Measurements from ENCODE around the gene CDKN2AIP. TPM values are rescaled to one million over a fixed set of nuclear protein-coding genes. Genes with fewer than 3 reads are reported as not detected.
"Not testable (repeated sequence)": the region's sequence is repeated elsewhere in the genome, so short reads cannot be mapped to it uniquely, and the experiment has no call there.

CDKN2AIP gene
- total and polyA plus RNA-seq, 2 of the 4 experiments (the other 2 are of a cell fraction) = 11.0 to 16.8 TPM

DNA sequence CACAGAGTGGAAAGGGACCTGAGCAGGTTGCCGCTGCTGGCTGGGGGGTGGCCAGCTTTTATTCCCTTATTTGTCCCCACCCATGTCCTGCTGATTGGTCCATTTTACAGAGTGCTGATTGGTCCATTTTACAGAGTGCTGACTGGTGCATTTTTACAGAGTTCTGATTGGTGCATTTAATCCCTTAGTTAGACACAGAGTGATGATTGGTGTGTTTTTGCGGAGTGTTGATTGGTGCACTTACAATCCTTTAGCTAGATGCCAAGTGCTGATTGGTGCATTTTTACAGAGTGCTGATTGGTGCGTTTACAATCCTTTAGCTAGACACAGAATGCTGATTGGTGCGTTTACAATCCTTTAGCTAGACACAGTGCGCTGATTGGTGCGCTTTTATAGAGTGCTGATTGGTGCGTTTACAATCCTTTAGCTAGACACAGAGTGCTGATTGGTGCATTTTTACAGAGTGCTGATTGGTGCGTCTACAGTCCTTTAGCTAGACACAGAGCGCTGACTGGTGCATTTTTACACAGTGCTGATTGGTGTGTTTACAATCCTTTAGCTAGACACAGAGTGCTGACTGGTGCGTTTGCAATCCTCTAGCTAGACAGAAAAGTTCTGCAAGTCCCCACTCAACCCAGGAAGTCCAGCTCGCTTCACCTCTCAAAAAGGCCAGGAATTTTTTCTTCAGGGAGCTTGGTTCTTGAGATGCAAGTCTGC, 19.6 kb downstream of the CDKN2AIP start:
- H2BK5ac ChIP-seq (ENCODE audit: low read depth, low read length, poor library complexity, severe bottlenecking); H2BK20ac ChIP-seq (ENCODE audit: low read depth, low read length); H3K14ac ChIP-seq (replicated peaks; ENCODE audit: low read depth, low read length); POLR2A ChIA-PET (ENCODE audit: unreplicated experiment); H2BK15ac ChIP-seq (ENCODE audit: low read depth, low read length); H3K9me3 ChIP-seq (ENCODE audit: control insufficient read depth, insufficient read depth, low read length); H3K4ac ChIP-seq (ENCODE audit: low read depth, low read length); ATAC-seq (ENCODE audit: low read depth); H2AK5ac ChIP-seq (ENCODE audit: low read depth, low read length); H3K9ac ChIP-seq (ENCODE audit: low read depth, low read length); BruUV-seq (replicated peaks); H4K5ac ChIP-seq (ENCODE audit: low read depth, low read length); H2BK120ac ChIP-seq (ENCODE audit: low read depth, low read length); H3K27me3 ChIP-seq (ENCODE audit: control insufficient read depth, insufficient read depth, low read length); H4K20me1 ChIP-seq (ENCODE audit: insufficient read depth, low read length); CTCF ChIA-PET; H3K4me3 ChIP-seq (ENCODE audit: insufficient read depth, low read depth, low read length); H3K27ac ChIP-seq (ENCODE audit: insufficient read depth, low read length); H2AK9ac ChIP-seq (replicated peaks; ENCODE audit: low read depth, low read length, poor library complexity); DNase-seq; H3K4me2 ChIP-seq (ENCODE audit: low read depth, low read length); H4K91ac ChIP-seq (ENCODE audit: insufficient read depth, low read depth, low read length); H3K4me1 ChIP-seq (ENCODE audit: control insufficient read depth, insufficient read depth, low read length); intact Hi-C loops (cut with micrococcal nuclease); H2AFZ ChIP-seq (replicated peaks; ENCODE audit: low read length, poor library complexity); H3K79me1 ChIP-seq (ENCODE audit: low read depth in 1 of 2, low read length in 2 of 2); dilution Hi-C loops (cut with HindIII; ENCODE audit: low sequenced_read_pairs, unreplicated experiment); in situ Hi-C loops (cut with MboI; ENCODE audit: low sequenced_read_pairs); H3K56ac ChIP-seq (ENCODE audit: extremely low read depth, insufficient read depth, low read length); H3K23ac ChIP-seq (ENCODE audit: low read depth, low read length); H3K9me1 ChIP-seq (ENCODE audit: insufficient read depth, low read length); H4K8ac ChIP-seq (ENCODE audit: low read depth in 2 of 2, low read length in 2 of 2); H3K36me3 ChIP-seq (ENCODE audit: control insufficient read depth, insufficient read depth, low read length); H3K18ac ChIP-seq (ENCODE audit: low read depth, low read length): not testable (repeated sequence)
- WGBS, 2 experiments (ENCODE audit: extremely low coverage in 2 of 2, insufficient read length in 1 of 2) = 70% methylated on average over 4 of the region's 11 CpGs; no CpG with 5 or more reads in 1 of the 2 experiments
- peak; percentile 63 for TF ChIP-seq MAFK (IDR thresholded peaks at IDR 0.05; ENCODE audit: low read depth, low read length)

DNA sequence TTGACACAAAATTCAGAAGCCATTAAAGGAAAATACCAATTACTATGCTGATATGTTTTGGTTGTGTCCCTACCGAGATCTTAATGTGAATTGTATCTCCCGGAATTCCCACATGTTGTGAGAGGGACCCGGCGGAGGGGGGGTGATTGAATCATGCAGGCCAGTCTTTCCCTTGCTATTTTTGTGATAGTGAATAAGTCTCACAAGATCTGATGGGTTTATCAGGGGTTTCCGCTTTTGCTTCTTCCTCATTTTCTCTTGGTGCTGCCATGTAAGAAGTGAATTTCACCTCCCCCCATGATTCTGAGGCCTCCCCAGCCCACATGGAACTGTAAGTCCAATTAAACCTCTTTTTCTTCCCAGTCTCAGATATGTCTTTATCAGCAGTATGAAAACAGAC, 21.4 kb downstream of the CDKN2AIP start:
- H4K91ac ChIP-seq (ENCODE audit: insufficient read depth, low read depth, low read length); H2AK5ac ChIP-seq (ENCODE audit: low read depth, low read length); H2AFZ ChIP-seq (replicated peaks; ENCODE audit: low read length, poor library complexity); H3K9me3 ChIP-seq (ENCODE audit: control insufficient read depth, insufficient read depth, low read length); dilution Hi-C loops (cut with HindIII; ENCODE audit: low sequenced_read_pairs, unreplicated experiment); H3K9me1 ChIP-seq (ENCODE audit: insufficient read depth, low read length); POLR2A ChIA-PET (ENCODE audit: unreplicated experiment); H3K9ac ChIP-seq (ENCODE audit: low read depth, low read length); CTCF ChIA-PET; H3K4me3 ChIP-seq (ENCODE audit: insufficient read depth, low read depth, low read length); intact Hi-C loops (cut with micrococcal nuclease); H2AK9ac ChIP-seq (replicated peaks; ENCODE audit: low read depth, low read length, poor library complexity); H2BK5ac ChIP-seq (ENCODE audit: low read depth, low read length, poor library complexity, severe bottlenecking); H3K4me1 ChIP-seq (ENCODE audit: control insufficient read depth, insufficient read depth, low read length); H2BK15ac ChIP-seq (ENCODE audit: low read depth, low read length); H3K23ac ChIP-seq (ENCODE audit: low read depth, low read length); H3K18ac ChIP-seq (ENCODE audit: low read depth, low read length); H4K5ac ChIP-seq (ENCODE audit: low read depth, low read length); DNase-seq; H3K27me3 ChIP-seq (ENCODE audit: control insufficient read depth, insufficient read depth, low read length); H3K56ac ChIP-seq (ENCODE audit: extremely low read depth, insufficient read depth, low read length); H3K79me1 ChIP-seq (ENCODE audit: low read depth in 1 of 2, low read length in 2 of 2); H3K4me2 ChIP-seq (ENCODE audit: low read depth, low read length); in situ Hi-C loops (cut with MboI; ENCODE audit: low sequenced_read_pairs); ATAC-seq (ENCODE audit: low read depth); H4K20me1 ChIP-seq (ENCODE audit: insufficient read depth, low read length); H3K14ac ChIP-seq (replicated peaks; ENCODE audit: low read depth, low read length); H4K8ac ChIP-seq (ENCODE audit: low read depth in 2 of 2, low read length in 2 of 2); BruUV-seq (replicated peaks); H3K4ac ChIP-seq (ENCODE audit: low read depth, low read length); H2BK20ac ChIP-seq (ENCODE audit: low read depth, low read length); H3K36me3 ChIP-seq (ENCODE audit: control insufficient read depth, insufficient read depth, low read length); H3K27ac ChIP-seq (ENCODE audit: insufficient read depth, low read length): not testable (repeated sequence)
- H2BK120ac ChIP-seq (ENCODE audit: low read depth, low read length) = 0 out of 2 replicates have a peak overlapping the region, but pooled peaks have one; percentile 31
- WGBS, 2 experiments (ENCODE audit: extremely low coverage in 2 of 2, insufficient read length in 1 of 2) = 47% methylated on average over 3 of the region's 5 CpGs; no CpG with 5 or more reads in 1 of the 2 experiments

Data from IMR-90 (cell line).